HUDEP-2 (cell line): ENCODE measurements around the gene DPP10.

Experiments
- DNase-seq, 76 experiments: peaks; one replicate each; lab custom pipeline; 2025; ENCODE audit not compliant: unreplicated experiment in 76 of 76; lab: John Stamatoyannopoulos, UW

Gene DPP10

GRCh38 chr2:114787486-114787885, 345.0 kb downstream of the DPP10 start:
- DNase-seq = no peak

- DNase-seq = no peak
Observed at GRCh38 chr2:114789989-114790388, 347.5 kb downstream of the DPP10 start.

GRCh38 chr2:114797540-114797939, 355.1 kb downstream of the DPP10 start:
- no peak for DNase-seq

- no peak for DNase-seq
Observed at GRCh38 chr2:114797942-114798341, 355.5 kb downstream of the DPP10 start.

- no peak for DNase-seq
Observed at GRCh38 chr2:114800371-114800770, 357.9 kb downstream of the DPP10 start.

- DNase-seq = no peak
Observed at GRCh38 chr2:114805195-114805594, 362.8 kb downstream of the DPP10 start.

GRCh38 chr2:114810092-114810491, 367.7 kb downstream of the DPP10 start:
- no peak for DNase-seq

GRCh38 chr2:114812261-114812660, 369.8 kb downstream of the DPP10 start:
- DNase-seq = no peak

- DNase-seq = no peak
Observed at GRCh38 chr2:114814355-114814754, 371.9 kb downstream of the DPP10 start.

GRCh38 chr2:114821055-114821454, 378.6 kb downstream of the DPP10 start:
- no peak for DNase-seq

- no peak for DNase-seq
Observed at GRCh38 chr2:114843963-114844362, 401.5 kb downstream of the DPP10 start.

- DNase-seq = no peak
Observed at GRCh38 chr2:114857196-114857595, 414.8 kb downstream of the DPP10 start.

GRCh38 chr2:114859726-114860510, 417.5 kb downstream of the DPP10 start:
- DNase-seq = no peak

- no peak for DNase-seq
Observed at GRCh38 chr2:114862243-114862642, 419.8 kb downstream of the DPP10 start.

GRCh38 chr2:114864901-114865300, 422.5 kb downstream of the DPP10 start:
- DNase-seq = no peak

GRCh38 chr2:114880046-114880445, 437.6 kb downstream of the DPP10 start:
- no peak for DNase-seq

GRCh38 chr2:114919985-114920384, 477.5 kb downstream of the DPP10 start:
- DNase-seq = no peak

- no peak for DNase-seq
Observed at GRCh38 chr2:114922076-114922475, 479.6 kb downstream of the DPP10 start.

GRCh38 chr2:114925296-114926255, 483.1 kb downstream of the DPP10 start:
- no peak for DNase-seq

- DNase-seq = no peak
Observed at GRCh38 chr2:114926303-114926702, 483.9 kb downstream of the DPP10 start.

- DNase-seq = no peak
Observed at GRCh38 chr2:114929225-114929624, 486.8 kb downstream of the DPP10 start.
